HTR-8/SVneo (cell line): ENCODE results near the gene TESK1.
"Not testable (repeated sequence)": the region's sequence is repeated elsewhere in the genome, so short reads cannot be mapped to it uniquely, and the experiment has no call there.

Experiments used
- DNase-seq: peaks from one replicate; pipeline ENCODE4 v3.0.0; 2011; ENCODE audit warnings: low spot score, mixed read lengths; ENCODE audit not compliant: insufficient read length
- FAIRE-seq: peaks from 2 replicates; lab custom pipeline; 2011; peaks lifted over from hg19 to GRCh38; lab: Jason Lieb, UNC

The TESK1 gene

GRCh38 chr9:35611230-35611797 is 6.3 kb downstream of the TESK1 start:
- FAIRE-seq = no peak
- DNase-seq = peak; percentile 17

GRCh38 chr9:35612066-35612465 is 7.0 kb downstream of the TESK1 start:
- FAIRE-seq, DNase-seq: not testable (repeated sequence)

DNA sequence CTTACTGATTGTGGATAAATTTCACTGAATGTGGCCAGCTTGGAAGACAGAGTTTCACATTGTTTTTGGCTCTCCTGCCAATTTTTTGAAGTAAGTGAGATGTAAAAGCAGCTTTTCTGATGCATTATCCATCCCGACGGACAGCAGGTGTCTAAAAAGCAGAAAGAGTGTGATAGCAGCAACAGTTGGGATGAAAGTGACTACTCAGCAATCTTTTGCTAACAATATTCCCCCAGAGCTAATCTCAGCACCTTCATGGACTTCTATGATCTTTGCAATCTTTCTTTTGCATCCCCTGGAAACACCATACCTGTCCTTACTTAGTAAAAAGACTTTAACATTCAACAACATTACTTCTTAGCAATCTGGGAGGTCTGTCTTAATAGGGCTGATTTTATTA is 7.8 kb downstream of the TESK1 start:
- DNase-seq (no peak), FAIRE-seq (no peak)

DNA sequence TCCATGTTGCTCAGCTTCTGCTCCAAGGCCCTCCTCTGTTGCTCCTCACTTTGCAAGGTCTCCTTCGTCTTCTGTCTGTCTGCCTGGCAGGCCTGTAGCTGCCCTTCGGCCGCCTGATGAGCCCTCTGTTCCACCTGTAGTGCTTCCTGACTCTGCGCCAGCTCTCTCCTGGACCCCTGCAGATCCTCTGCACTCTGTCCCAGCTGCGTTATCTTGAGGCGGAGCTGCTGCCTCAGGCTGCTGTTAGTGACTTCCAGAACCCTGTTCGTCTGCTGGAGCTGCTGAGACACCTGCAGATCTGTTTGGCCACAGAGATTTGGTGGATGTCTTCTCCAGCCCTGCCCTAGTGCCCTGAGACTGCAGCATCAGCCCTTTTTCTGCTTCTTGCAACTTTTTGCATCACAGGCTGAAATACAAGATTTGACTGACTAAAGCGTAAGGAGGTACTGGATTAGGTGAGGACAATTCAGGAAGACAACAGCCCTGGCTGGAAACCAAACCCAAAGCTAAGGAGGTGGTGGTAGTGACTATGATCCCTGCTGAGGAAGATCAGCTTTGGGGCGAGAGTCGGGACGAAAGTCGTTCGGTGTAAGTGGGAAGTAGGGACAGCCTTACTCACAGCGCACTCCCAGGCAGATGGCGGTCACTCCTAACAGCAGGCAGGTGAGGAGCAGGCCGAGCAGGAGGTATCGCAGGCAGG is 11.1 kb downstream of the TESK1 start:
- no peak for FAIRE-seq
- no peak for DNase-seq

DNA sequence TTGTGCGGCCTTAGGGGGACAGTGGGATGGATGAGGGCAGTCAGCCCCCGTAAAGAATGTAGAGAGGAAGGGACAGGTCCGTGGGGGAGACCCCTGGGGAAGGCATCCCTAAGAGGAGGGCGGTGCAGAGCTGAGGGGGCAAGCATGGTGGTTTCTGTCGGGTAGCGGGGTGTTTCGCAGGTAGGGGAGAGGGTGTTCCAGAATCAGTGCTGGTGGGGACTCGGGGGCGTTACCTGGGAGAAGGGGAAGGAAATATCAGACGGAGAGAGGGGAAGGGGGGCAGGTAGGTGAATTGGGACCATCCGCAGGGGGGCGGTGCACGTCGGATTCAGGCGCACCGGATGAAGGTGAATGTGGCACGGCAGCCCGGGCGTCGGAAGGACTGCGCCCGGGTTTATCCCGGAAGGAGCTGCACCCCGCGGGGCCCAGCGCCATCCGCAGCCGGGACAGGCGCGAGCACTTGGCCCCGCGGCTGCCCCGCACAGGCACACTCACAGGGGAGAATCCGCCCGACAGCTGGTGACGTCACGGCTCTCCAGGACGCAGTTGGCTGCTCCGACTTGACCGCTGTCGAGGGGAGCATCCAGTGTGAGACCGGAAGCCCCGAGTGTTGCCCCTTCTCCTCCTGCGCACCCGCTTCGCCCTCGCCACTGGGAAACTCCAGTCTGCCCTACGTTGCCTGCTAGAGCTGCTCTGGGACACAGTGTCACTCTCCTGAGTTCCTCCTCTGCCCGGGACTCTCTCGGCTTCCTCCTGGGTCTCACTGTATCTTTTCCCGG is 11.8 kb downstream of the TESK1 start:
- DNase-seq = no peak
- FAIRE-seq = no peak

- no peak for DNase-seq
- no peak for FAIRE-seq
These were observed 12.5 kb downstream of the TESK1 start for GRCh38 chr9:35617548-35617947.

DNA sequence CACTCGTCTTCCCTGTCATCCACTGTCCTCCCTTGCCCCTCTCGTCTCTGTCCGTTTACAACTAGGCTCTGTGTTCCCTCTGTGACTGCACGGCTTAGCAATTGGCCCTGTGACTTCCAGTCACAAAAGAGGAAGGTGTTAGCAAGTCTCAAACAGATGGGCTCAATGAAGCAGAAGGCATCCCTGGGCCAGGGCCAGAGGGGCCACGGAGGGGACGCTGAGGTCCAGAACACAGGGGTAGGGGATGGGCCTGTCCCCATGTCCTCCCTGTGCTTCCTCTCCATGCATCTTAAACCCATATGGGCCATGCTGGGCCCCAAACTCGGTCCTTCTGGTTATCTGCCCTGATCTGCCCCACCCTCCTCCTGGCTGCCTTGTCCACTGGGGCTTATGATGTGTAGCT is 13.3 kb downstream of the TESK1 start, which contains the start of gene CD72:
Gene CD72, minus strand, starts transcription at position 89 of the 403 bp plus-strand sequence. CDS start 110 bp downstream, outside the sequence.
- FAIRE-seq (no peak), DNase-seq (no peak)

DNA sequence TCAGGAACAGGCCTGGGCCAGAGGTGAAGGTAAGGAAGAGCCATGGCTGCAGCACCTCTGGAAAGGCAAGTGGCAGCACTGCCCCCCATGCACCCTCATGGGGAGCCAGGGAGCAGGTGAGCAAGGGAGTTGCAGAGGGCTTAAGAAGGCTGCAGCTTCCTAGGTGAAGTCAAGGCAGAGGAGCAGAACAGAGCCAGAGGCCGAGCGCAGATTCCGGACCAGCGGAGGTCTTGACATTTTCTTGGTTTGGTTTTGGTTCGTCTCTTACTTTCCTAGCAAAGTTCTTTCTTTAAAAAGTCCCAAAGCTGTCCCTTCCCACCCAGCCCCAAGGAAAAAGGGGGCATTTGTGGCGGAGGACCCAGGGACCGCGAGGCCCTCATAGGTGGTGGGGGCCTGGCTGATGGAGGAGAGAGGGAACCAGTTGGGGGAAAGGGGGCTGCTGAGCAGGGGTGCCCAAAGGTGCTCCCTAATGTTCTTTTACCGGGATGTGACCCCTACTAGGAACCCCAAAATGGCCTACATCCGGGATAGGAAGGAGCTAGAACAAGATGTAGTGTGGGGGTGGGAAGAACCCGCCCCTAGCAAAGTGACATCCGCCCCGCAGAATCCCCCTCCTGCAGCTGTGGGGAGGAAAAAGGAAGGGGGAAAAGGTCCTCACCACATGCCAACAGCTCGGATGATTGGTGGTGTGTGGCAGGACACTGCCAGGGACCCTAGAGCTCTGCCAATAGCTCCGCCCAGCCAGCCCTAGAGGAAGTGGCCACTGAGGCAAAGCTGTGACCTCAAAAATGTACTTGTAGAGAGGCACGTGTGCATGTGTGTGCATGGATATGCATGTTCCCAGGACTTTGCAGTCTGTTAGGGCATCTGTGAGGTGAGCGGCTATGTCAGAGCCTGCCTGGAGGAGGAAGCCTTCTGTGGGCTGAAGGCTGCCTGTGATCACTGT is 14.1 kb downstream of the TESK1 start:
- no peak for FAIRE-seq

GRCh38 chr9:35619800-35620158 is 14.7 kb downstream of the TESK1 start:
- FAIRE-seq (no peak), DNase-seq (no peak)

More for the DNA sequence above, 14.1 kb downstream of the TESK1 start:
- no peak for DNase-seq

- no peak for DNase-seq
- FAIRE-seq = no peak
These were observed 22.5 kb downstream of the TESK1 start for GRCh38 chr9:35627575-35627974.

DNA sequence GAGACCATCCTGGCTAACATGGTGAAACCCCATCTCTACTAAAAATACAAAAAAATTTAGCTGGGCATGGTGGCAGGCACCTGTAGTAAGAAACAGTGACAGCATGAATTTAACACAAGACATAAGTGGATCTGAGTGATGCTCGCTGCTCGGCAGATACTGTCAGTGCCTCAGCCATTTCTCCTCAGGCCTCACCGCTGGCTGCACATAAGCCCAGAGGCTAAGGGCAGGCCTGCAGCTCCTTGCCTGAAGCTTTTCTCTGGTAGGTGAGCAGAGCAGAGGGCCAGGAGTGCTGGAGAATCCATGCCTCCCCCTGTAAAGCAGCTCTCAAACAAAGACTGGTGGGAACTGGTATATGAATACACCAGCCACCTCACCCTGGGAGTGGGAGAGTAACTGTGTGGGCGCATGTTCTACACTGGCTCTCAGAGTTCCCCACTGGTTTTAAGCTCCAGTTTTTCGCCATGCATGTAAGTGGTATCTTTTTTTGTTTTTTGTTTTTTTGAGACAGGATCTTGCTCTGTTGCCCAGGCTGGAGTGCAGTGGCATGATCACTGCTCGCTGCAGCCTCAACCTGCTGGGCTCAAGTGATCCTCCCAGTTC is 23.4 kb downstream of the TESK1 start:
- FAIRE-seq (no peak), DNase-seq (no peak)

GRCh38 chr9:35629597-35629996 is 24.5 kb downstream of the TESK1 start:
- FAIRE-seq (no peak), DNase-seq (no peak)

DNA sequence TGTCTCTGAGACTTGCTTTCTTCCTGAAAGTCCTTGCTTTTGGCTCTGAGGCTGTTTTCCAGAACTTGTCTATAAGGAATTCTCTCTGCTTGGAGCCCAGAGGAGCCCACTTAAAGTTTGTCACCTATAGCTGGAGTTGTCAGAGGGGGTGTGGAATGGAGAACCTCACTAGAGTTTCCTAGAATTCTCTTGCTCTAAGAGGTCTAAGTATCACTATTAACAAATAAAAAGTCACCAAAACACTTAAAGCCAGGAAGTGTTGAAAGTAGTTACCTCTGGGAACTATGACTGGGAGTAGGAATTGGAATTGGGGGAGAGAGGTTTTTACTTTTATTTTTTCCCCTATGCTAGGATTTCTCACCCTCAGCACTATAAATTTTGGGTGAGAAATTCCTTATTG is 30.7 kb downstream of the TESK1 start:
- DNase-seq (no peak), FAIRE-seq (no peak)

DNA sequence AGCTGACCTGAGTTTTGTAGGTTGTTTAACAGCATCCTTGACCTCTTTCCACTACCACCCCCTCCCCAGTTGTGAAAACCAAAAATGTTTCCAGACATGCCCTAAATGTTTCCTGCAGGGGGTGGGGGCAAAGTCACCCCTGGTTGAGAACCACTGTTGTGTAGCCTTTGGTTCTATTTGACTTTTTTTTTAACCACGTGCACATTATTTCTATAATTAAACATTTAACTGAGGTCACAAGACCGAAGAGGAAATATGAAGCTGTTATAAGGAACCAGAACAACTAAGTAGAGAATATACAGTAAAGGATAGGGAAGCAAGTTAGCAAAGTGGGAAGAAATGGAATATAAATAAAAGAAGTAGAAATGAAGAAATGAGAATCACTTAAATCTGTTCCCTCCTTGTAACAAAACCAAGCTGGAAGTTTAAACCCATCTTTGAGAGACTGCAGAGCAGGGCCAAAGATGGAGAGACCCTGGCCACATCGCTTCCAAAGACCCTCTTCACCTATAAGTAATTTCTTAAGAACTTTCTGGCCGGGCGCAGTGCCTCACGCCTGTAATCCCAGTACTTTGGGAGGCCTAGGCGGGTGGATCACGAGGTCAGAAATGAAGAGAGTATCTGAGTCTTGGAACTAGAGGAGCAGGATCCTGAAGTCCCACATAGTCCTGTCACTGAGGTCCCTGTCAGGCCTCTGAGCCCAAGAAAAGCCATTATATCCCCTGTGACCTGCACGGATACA is 31.2 kb downstream of the TESK1 start:
- FAIRE-seq (no peak), DNase-seq (no peak)

DNA sequence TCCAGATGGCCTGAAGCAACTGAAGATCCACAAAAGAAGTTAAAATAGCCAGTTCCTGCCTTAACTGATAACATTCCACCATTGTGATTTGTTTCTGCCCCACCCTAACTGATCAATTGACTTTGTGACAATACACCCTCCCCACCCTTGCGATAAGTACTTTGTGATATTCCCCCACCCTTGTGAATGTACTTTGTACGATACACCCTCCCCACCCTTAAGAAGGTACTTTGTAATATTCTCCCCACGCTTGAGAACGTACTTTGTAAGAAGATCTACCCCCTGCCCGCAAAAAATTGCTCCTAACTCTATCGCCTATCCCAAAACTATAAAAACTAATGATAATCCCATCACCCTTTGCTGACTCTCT is 31.8 kb downstream of the TESK1 start:
- not testable (repeated sequence) for FAIRE-seq, DNase-seq

DNA sequence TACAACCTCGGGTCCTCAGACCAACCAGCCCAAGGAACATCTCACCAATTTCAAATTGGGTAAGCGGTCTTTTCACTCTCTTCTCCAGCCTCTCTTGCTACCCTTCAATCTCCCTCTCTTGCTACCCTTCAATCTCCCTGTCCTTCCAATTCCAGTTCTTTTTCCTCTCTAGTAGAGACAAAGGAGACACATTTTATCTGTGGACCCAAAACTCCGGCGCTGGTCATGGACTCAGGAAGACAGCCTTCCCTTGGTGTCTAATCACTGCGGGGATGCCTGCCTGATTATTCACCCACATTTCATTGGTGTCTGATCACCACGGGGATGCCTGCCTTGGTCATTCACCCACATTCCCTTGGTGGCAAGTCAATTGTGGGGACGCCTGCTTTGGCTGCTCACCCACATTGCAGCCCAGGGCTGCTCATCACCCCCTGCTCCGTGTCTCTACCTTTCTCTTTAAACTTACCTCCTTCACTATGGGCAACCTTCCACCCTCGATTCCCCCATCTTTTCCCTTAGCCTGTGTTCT is 32.4 kb downstream of the TESK1 start:
- not testable (repeated sequence) for FAIRE-seq, DNase-seq

- FAIRE-seq, DNase-seq: not testable (repeated sequence)
These were observed 33.7 kb downstream of the TESK1 start for GRCh38 chr9:35638751-35639150.

DNA sequence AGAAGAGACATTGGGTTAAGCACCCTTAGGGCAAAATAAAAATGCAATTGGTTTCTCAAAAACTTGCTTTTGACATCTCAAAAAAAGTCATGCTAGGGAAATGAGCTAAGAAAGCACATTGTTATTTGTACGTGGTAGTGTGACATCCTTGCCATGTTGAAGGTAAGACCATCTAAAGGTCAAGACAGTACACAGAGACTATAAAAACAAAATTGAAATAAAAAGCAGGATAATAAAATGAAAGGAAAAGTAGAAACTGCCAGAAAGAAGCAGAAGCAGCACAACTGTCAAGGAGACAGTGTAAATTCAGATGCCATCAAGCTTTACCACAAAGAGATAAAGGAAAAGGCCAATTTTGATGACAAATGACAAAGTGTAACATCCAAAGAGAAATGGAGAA is 34.2 kb downstream of the TESK1 start:
- not testable (repeated sequence) for FAIRE-seq

DNA sequence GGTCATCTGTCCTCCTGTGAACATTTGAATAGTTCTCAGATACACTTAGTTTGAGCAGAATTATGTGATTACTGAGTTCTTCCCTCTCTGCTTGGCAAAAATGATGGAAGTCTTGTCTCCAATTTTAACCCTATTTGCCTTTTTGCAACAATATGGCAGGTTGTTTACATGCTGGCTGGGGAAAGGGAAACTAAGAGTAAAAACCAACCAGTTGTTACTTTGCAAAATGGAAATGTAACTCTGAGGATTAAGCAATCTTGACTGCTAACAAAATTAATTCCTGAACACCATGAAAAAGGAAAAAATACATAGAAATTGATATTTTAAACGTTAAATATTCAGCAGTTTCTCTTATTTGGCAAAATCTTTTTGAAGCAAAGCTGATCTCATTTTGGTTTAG is 34.6 kb downstream of the TESK1 start:
- DNase-seq = no peak
- no peak for FAIRE-seq

More for the DNA sequence above, 34.2 kb downstream of the TESK1 start:
- not testable (repeated sequence) for DNase-seq
